ENCODE results near the gene ABI3. TPM values are rescaled to one million over a fixed set of nuclear protein-coding genes. Genes with fewer than 3 reads are reported as not detected.

The ABI3 gene
- total and polyA plus RNA-seq, 2 donors (not counting 1 experiment from before 2014, with no cell fraction given) = 15.6 to 23.3 TPM

DNA sequence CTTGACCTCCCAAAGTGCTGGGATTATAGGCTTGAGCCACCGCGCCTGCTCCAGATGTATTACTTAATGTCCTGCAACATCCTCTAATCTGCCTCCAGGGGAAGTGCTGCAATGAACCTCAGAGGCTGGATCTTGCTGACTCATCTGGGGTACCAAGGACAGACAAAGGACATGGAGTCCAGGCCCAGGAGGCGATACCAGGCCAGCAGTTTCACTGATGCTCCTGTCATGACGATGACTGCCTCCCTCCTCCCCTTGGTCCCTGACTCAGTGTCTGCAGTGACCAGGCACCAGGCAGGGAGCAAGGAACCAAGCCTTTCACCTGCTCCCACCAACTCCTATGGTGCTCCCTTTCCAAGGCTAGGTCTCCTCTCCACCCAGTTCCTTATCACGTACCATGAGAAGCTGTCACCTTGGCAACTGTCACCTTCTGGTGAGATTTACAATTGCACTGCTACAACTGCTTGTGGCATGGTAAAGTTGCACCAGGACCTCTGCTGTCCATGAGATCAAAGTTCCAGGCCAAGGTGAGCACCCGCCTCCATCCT is 41.7 kb downstream of the ABI3 start:
- Histone ChIP-seq H3K4me3 (ENCODE audit: control extremely low read depth in 1 of 5, extremely low read depth in 1 of 5, insufficient read depth in 1 of 5, low read depth in 2 of 5, low read length in 4 of 5) (no peak overlapping the region), H3K9me3 (ENCODE audit: control extremely low read depth in 1 of 3, control insufficient read depth in 2 of 3, insufficient read depth in 1 of 3, low read length in 2 of 3) (no peaks in the 10 kb centered on the region), H3K4me2 (replicated peaks; ENCODE audit: low read depth, low read length, poor library complexity, severe bottlenecking) (no peak overlapping the region), H3K4me1 (ENCODE audit: control insufficient read depth in 2 of 2, insufficient read depth in 2 of 2, low read length in 2 of 2) (no peaks in the 10 kb centered on the region), H4K20me1 (ENCODE audit: control insufficient read depth, insufficient read depth, low read length, poor library complexity, severe bottlenecking) (no peaks in the 10 kb centered on the region), H3K27me3 (replicated peaks in 1 of 4; ENCODE audit: control extremely low read depth in 1 of 4, control insufficient read depth in 3 of 4, insufficient read depth in 4 of 4, low read length in 3 of 4) (peaks cover 0 to 3% (median 0%) of the 10 kb centered on the region in 4 experiments), H3K36me3 (replicated peaks in 1 of 2; ENCODE audit: control extremely low read depth in 1 of 2, control insufficient read depth in 1 of 2, extremely low read depth in 1 of 2, insufficient read depth in 2 of 2, low read length in 1 of 2) (no peaks in the 10 kb centered on the region), H3K79me2 (ENCODE audit: control insufficient read depth, insufficient read depth, low read length) (no peaks in the 10 kb centered on the region), H3K27ac (ENCODE audit: low read length in 2 of 2) (no peak overlapping the region), H2AFZ (ENCODE audit: insufficient read depth, low read depth, low read length, poor library complexity, severe bottlenecking) (no peak overlapping the region), H3K9ac (ENCODE audit: low read length) (no peak overlapping the region)
- ATAC-seq (ENCODE audit: low read depth) (no peak), DNase-seq (no peak)
- no peak for TF ChIP-seq EZH2 (IDR thresholded peaks at IDR 0.05; ENCODE audit: borderline replicate concordance, insufficient read depth, low read depth, low read length, poor library complexity, severe bottlenecking)
- TF ChIP-seq, protein P1, sequence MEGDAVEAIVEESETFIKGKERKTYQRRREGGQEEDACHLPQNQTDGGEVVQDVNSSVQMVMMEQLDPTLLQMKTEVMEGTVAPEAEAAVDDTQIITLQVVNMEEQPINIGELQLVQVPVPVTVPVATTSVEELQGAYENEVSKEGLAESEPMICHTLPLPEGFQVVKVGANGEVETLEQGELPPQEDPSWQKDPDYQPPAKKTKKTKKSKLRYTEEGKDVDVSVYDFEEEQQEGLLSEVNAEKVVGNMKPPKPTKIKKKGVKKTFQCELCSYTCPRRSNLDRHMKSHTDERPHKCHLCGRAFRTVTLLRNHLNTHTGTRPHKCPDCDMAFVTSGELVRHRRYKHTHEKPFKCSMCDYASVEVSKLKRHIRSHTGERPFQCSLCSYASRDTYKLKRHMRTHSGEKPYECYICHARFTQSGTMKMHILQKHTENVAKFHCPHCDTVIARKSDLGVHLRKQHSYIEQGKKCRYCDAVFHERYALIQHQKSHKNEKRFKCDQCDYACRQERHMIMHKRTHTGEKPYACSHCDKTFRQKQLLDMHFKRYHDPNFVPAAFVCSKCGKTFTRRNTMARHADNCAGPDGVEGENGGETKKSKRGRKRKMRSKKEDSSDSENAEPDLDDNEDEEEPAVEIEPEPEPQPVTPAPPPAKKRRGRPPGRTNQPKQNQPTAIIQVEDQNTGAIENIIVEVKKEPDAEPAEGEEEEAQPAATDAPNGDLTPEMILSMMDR (IDR thresholded peaks at IDR 0.05) = no peak
- 97% methylated on average over 5 of the region's 6 CpGs for WGBS (ENCODE audit: insufficient coverage)
- Mint-ChIP-seq H3K27ac (no peak overlapping the region), H3K9me3 (ENCODE audit: insufficient read depth) (no peaks in the 10 kb centered on the region), H3K4me3 (no peak overlapping the region), H3K4me1 (peaks cover 6% of the 10 kb centered on the region), H3K27me3 (peaks cover 20% of the 10 kb centered on the region)
- intact Hi-C loops (cut with micrococcal nuclease) = no loop called here
- POLR2A ChIA-PET = no interaction called here
- CTCF ChIA-PET = no interaction called here

DNA sequence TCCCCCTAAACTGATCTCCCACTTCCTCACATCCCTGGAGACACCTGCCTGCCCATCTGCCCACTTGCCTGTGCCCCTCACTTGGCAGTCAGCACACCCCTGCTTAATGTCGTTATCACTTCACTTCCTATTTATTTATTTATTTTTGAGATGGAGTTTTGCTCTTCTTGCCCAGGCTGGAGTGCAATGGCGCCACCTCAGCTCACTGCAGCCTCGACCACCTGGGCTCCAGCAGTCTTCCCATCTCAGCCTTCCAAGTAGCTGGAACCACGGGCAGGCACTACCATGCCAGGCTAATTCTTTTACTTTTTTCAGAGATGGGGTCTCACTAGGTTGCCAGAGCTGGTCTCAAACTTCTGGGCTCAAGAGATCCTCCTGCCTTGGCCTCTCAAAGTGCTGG is 43.6 kb downstream of the ABI3 start:
- Mint-ChIP-seq H3K9me3 (ENCODE audit: insufficient read depth) (no peaks in the 10 kb centered on the region), H3K4me3 (no peak overlapping the region), H3K27ac (no peak overlapping the region), H3K27me3 (peaks cover 10% of the 10 kb centered on the region), H3K4me1 (peaks cover 3% of the 10 kb centered on the region)
- CTCF ChIA-PET = interaction anchor here (0.6 kb wide), 1 partner anchor 1116 kb away, joined by 3 read pairs; no protein-coding TSS in a partner anchor
- Histone ChIP-seq H2AFZ (ENCODE audit: insufficient read depth, low read depth, low read length, poor library complexity, severe bottlenecking) (no peak overlapping the region), H3K4me2 (replicated peaks; ENCODE audit: low read depth, low read length, poor library complexity, severe bottlenecking) (no peak overlapping the region), H3K9ac (ENCODE audit: low read length) (no peak overlapping the region), H3K79me2 (ENCODE audit: control insufficient read depth, insufficient read depth, low read length) (no peaks in the 10 kb centered on the region), H3K27ac (ENCODE audit: low read length in 2 of 2) (no peak overlapping the region), H3K4me3 (ENCODE audit: control extremely low read depth in 1 of 5, extremely low read depth in 1 of 5, insufficient read depth in 1 of 5, low read depth in 2 of 5, low read length in 4 of 5) (no peak overlapping the region), H3K9me3 (ENCODE audit: control extremely low read depth in 1 of 3, control insufficient read depth in 2 of 3, insufficient read depth in 1 of 3, low read length in 2 of 3) (no peaks in the 10 kb centered on the region), H3K4me1 (ENCODE audit: control insufficient read depth in 2 of 2, insufficient read depth in 2 of 2, low read length in 2 of 2) (no peaks in the 10 kb centered on the region), H3K36me3 (replicated peaks in 1 of 2; ENCODE audit: control extremely low read depth in 1 of 2, control insufficient read depth in 1 of 2, extremely low read depth in 1 of 2, insufficient read depth in 2 of 2, low read length in 1 of 2) (no peaks in the 10 kb centered on the region), H4K20me1 (ENCODE audit: control insufficient read depth, insufficient read depth, low read length, poor library complexity, severe bottlenecking) (no peaks in the 10 kb centered on the region), H3K27me3 (replicated peaks in 1 of 4; ENCODE audit: control extremely low read depth in 1 of 4, control insufficient read depth in 3 of 4, insufficient read depth in 4 of 4, low read length in 3 of 4) (peaks cover 0 to 3% (median 0%) of the 10 kb centered on the region in 4 experiments)
- TF ChIP-seq, protein P1 (IDR thresholded peaks at IDR 0.05) = no peak
- no peak for TF ChIP-seq EZH2 (IDR thresholded peaks at IDR 0.05; ENCODE audit: borderline replicate concordance, insufficient read depth, low read depth, low read length, poor library complexity, severe bottlenecking)
- intact Hi-C loops (cut with micrococcal nuclease) = no loop called here
- DNase-seq (no peak), ATAC-seq (ENCODE audit: low read depth) (no peak)
- 78% methylated on average over 3 of the region's 4 CpGs for WGBS (ENCODE audit: insufficient coverage)
- POLR2A ChIA-PET = no interaction called here
